Adrenal gland (tissue), 5 donors: ENCODE measurements around the gene TRIM22.
"Not testable (repeated sequence)": the region's sequence is repeated elsewhere in the genome, so short reads cannot be mapped to it uniquely, and the experiment has no call there.

Experiments
- CTCF ChIP-seq, 6 experiments: fragments of 450-650 bp in 4 of 6; fragments of 200-600 bp in 2 of 6; sonication (generic) in 1 of 6; IDR thresholded peaks; 1 replicate in 5 of 6; 2 replicates in 1 of 6; pipeline versions ENCODE4 v1.5.1 to v1.8.0; 2016 to 2021; ENCODE audit warnings: antibody characterized with exemption in 6 of 6, mild to moderate bottlenecking in 2 of 6, moderate library complexity in 1 of 6
- POLR2A ChIP-seq, 2 donors: fragments of 450-650 bp; IDR thresholded peaks; one replicate each; pipeline ENCODE4 v1.6.1; 2017; ENCODE audit warnings: antibody characterized with exemption in 2 of 2, mild to moderate bottlenecking in 2 of 2, moderate library complexity in 1 of 2
- donor health status: DM: no; HTN: no; CAD: no.

GRCh38 chr11:5683620-5684019 lies 6.0 kb upstream of the TRIM22 start:
- TF ChIP-seq CTCF (IDR thresholded peaks at IDR 0.05) = not testable (repeated sequence)
- TF ChIP-seq POLR2A (IDR thresholded peaks at IDR 0.05) = peak in 1 of 2 donors; percentile 37
